ENCODE results near the gene FAM149A. TPM values are rescaled to one million over a fixed set of nuclear protein-coding genes. Genes with fewer than 3 reads are reported as not detected.

FAM149A gene
- total RNA-seq, 4 donors from 2014 or later: 7.8 to 20.1 (median 13.8) TPM

DNA sequence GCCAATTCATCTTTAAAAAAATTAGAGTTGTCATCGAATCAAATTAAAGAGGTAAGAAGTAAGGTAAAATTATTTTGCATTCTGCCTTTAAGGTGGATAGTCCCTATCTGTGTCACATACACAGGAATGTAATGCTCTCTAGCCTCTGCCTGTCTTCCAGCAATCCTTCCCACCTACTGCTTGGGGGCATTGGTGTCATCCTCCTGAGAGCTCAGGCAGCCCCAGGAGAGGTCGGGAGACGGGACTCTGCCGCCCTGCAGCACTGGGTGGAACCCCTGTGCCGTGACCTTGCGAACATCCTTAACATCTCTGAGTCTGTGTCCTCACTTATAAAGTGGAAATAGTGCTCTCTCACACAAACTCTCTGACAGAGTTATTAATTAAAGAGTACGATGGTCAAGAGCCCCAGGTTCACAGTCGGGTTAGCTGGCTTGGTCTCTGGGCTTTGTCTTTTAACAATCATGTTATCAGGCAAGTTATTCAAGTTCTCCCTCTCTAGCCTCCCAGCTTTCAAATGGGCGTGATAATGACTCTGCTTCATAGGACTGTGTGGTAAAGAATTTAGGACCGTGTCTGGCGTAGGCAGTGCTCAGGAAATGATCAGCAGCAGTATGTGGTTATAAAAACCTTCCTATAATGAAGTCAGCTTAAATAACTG is 25.4 kb upstream of the FAM149A start:
- WGBS, 2 donors: 72 to 75% methylated on average over 11 of the region's 11 CpGs
- H3K27ac ChIP-seq: no peak overlapping the region
- H3K4me1 ChIP-seq: peaks cover 0 to 2% (median 0%) of the 10 kb centered on the region in 4 donors
- TF ChIP-seq EP300 (IDR thresholded peaks at IDR 0.05) (no peak), CTCF (IDR thresholded peaks at IDR 0.05) (no peak), POLR2A (IDR thresholded peaks at IDR 0.05) (no peak)
- H3K9me3 ChIP-seq: no peaks in the 10 kb centered on the region
- peaks cover 0 to 30% (median 0%) of the 10 kb centered on the region in 3 donors for H3K36me3 ChIP-seq
- no peaks in the 10 kb centered on the region for H3K27me3 ChIP-seq
- DNase-seq (ENCODE audit: low spot score in 2 of 2): no peak
- H3K4me3 ChIP-seq: no peak overlapping the region

DNA sequence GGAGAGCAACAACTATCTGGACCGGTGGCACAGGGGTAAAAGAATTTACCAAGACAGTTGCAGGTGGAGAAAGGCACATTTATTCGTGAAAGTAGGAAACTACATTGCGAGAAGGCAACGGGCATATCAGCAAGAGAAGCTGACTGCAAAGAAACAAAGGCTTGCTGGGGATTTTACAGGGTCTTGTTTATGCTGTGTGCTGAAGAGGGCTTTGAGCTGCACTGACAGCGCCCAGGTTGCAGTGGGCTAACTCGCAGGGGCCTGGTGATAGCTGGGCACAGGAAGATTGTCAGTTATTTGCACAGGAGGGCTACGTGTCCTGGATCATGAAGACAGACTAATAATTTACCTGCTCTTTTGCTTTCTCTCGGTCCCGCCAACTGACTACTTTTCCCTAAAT is 24.8 kb upstream of the FAM149A start:
- 79 to 81% methylated on average over 9 of the region's 9 CpGs for WGBS, 2 donors
- Histone ChIP-seq H3K4me3 (no peak overlapping the region), H3K4me1 (no peaks in the 10 kb centered on the region), H3K36me3 (peaks cover 0 to 36% (median 0%) of the 10 kb centered on the region in 3 donors), H3K9me3 (no peaks in the 10 kb centered on the region), H3K27ac (no peak overlapping the region), H3K27me3 (no peaks in the 10 kb centered on the region)
- no peak for DNase-seq (ENCODE audit: low spot score in 2 of 2)
- TF ChIP-seq POLR2A (IDR thresholded peaks at IDR 0.05) (no peak), CTCF (IDR thresholded peaks at IDR 0.05) (no peak), EP300 (IDR thresholded peaks at IDR 0.05) (no peak)

GRCh38 chr4:186081202-186081807 is 23.2 kb upstream of the FAM149A start:
- WGBS, 2 donors: 69 to 77% methylated on average over 15 of the region's 15 CpGs
- no peak for DNase-seq (ENCODE audit: low spot score in 2 of 2)
- Histone ChIP-seq H3K27ac (no peak overlapping the region), H3K4me3 (no peak overlapping the region), H3K4me1 (no peaks in the 10 kb centered on the region), H3K27me3 (no peaks in the 10 kb centered on the region), H3K36me3 (peaks cover 0 to 36% (median 0%) of the 10 kb centered on the region in 3 donors), H3K9me3 (no peaks in the 10 kb centered on the region)
- TF ChIP-seq EP300 (IDR thresholded peaks at IDR 0.05) (no peak), CTCF (IDR thresholded peaks at IDR 0.05) (no peak), POLR2A (IDR thresholded peaks at IDR 0.05) (no peak)

- no peak for TF ChIP-seq POLR2A (IDR thresholded peaks at IDR 0.05)
- H3K4me3 ChIP-seq: no peak overlapping the region
- peaks cover 0 to 36% (median 0%) of the 10 kb centered on the region in 3 donors for H3K36me3 ChIP-seq
- no peak for DNase-seq (ENCODE audit: low spot score in 2 of 2)
- H3K9me3 ChIP-seq: no peaks in the 10 kb centered on the region
- WGBS, 2 donors: 57 to 61% methylated on average over 4 of the region's 4 CpGs
- no peak overlapping the region for H3K27ac ChIP-seq
- no peaks in the 10 kb centered on the region for H3K4me1 ChIP-seq
- H3K27me3 ChIP-seq: no peaks in the 10 kb centered on the region
Measured at GRCh38 chr4:186082221-186082620, 22.3 kb upstream of the FAM149A start.

- H3K36me3 ChIP-seq: peaks cover 0 to 11% (median 0%) of the 10 kb centered on the region in 3 donors
- no peak overlapping the region for H3K4me3 ChIP-seq
- DNase-seq (ENCODE audit: low spot score in 2 of 2): no peak
- TF ChIP-seq CTCF (IDR thresholded peaks at IDR 0.05): no peak
- TF ChIP-seq EP300 (IDR thresholded peaks at IDR 0.05): no peak
- TF ChIP-seq POLR2A (IDR thresholded peaks at IDR 0.05): no peak
- H3K27me3 ChIP-seq: no peaks in the 10 kb centered on the region
- H3K9me3 ChIP-seq: peaks cover 0 to 2% (median 0%) of the 10 kb centered on the region in 4 donors
- H3K4me1 ChIP-seq: no peaks in the 10 kb centered on the region
- no peak overlapping the region for H3K27ac ChIP-seq
Measured at GRCh38 chr4:186088523-186088922, 16.0 kb upstream of the FAM149A start.

Data from tibial nerve (tissue), 4 donors.